Smooth muscle cell (in vitro differentiated cells): ENCODE measurements around the gene PDCD7. TPM values are rescaled to one million over a fixed set of nuclear protein-coding genes. Genes with fewer than 3 reads are reported as not detected.

Source experiments
- DNase-seq: peaks from one replicate; lab custom pipeline; 2025; ENCODE audit not compliant: unreplicated experiment; lab: John Stamatoyannopoulos, UW
- H2AFZ ChIP-seq: fragments of 200-600 bp; sonication (generic); 2 replicates; pipeline ENCODE4 v1.6.0; 2016; ENCODE audit warnings: antibody characterized with exemption, low read depth, mild to moderate bottlenecking
- H3F3A ChIP-seq: fragments of 200-600 bp; sonication (generic); 2 replicates; pipeline ENCODE4 v1.6.0; 2017; ENCODE audit warnings: antibody characterized with exemption, low read depth
- H3K27ac ChIP-seq: fragments of 200-600 bp; sonication (generic); 2 replicates; pipeline ENCODE4 v1.5.1; 2016; ENCODE audit warnings: low read depth, mild to moderate bottlenecking
- H3K27me3 ChIP-seq: fragments of 200-600 bp; sonication (generic); 2 replicates; pipeline ENCODE4 v1.6.1; 2016; ENCODE audit warnings: low read depth, mild to moderate bottlenecking
- H3K36me3 ChIP-seq: fragments of 200-600 bp; sonication (generic); 2 replicates; pipeline ENCODE4 v1.5.1; 2016; ENCODE audit warnings: low read depth
- H3K4me1 ChIP-seq: fragments of 200-600 bp; sonication (generic); 2 replicates; pipeline ENCODE4 v1.5.1; 2016; ENCODE audit warnings: low read depth
- H3K4me2 ChIP-seq: fragments of 200-600 bp; sonication (generic); 2 replicates; pipeline ENCODE4 v1.6.0; 2016; ENCODE audit warnings: mild to moderate bottlenecking
- H3K4me3 ChIP-seq: fragments of 200-600 bp; sonication (generic); 2 replicates; pipeline ENCODE4 v1.5.1; 2016; ENCODE audit warnings: mild to moderate bottlenecking
- H3K79me2 ChIP-seq: fragments of 200-600 bp; sonication (generic); 2 replicates; pipeline ENCODE4 v1.6.0; 2016; ENCODE audit warnings: low read depth, mild to moderate bottlenecking
- H3K9ac ChIP-seq: fragments of 200-600 bp; sonication (generic); 2 replicates; pipeline ENCODE4 v1.6.0; 2016; ENCODE audit warnings: low read depth
- H3K9me3 ChIP-seq: fragments of 200-600 bp; sonication (generic); replicated peaks from 2 replicates; pipeline ENCODE4 v1.5.1; 2016; ENCODE audit warnings: low read depth
- H4K20me1 ChIP-seq: fragments of 200-600 bp; sonication (generic); 2 replicates; pipeline ENCODE4 v1.6.0; 2016; ENCODE audit warnings: low read depth
- WGBS: methylation state at CpG from one replicate; pipeline ENCODE4 v1.1.7; 2016; ENCODE audit warnings: low lambda C conversion rate; 5-methylcytosine and 5-hydroxymethylcytosine counted together
- polyA plus RNA-seq: library from polyadenylated mRNA; unstranded; fragments of >200 nt; fragmentation: Nextera tagmentation; extraction: Ambion mirVana; gene quantifications from 2 replicates; pipeline ENCODE4 v1.2.1, GENCODE V29; 2016
- total RNA-seq: library from RNA; depleted of rRNA; stranded (reverse); fragments of >200 nt; gene quantifications from 2 replicates; pipeline ENCODE4 v1.2.3, GENCODE V29; 2014
- TF ChIP-seq, protein P1 (sequence below): fragments of 200-600 bp; sonication (generic); IDR thresholded peaks from 2 replicates; pipeline ENCODE4 v1.5.1; 2017; ENCODE audit warnings: borderline replicate concordance, mild to moderate bottlenecking, antibody characterized with exemption; ENCODE audit not compliant: insufficient read depth, poor library complexity, severe bottlenecking

PDCD7 gene
- total and polyA plus RNA-seq, 2 experiments from 2014 or later: 11.6 to 14.3 TPM

DNA sequence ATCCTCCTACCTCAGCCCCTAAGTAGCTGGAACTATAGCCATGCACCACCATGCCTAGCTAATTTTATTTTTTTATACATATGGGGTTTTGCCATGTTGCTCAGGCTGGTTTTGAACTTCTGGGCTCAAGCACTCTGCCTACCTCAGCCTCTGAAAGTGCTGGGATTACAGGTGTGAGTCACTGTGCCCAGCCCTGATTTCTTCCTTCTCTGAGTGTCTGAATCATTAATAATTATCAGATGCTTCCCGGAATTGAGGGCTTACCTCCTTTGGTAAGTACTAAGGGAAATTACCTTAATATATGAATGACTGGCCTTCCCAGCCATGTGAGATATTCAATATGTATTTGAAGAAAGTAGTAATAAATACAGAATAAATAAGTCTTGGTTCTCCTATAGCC is 44.3 kb upstream of the PDCD7 start:
- TF ChIP-seq, protein P1, sequence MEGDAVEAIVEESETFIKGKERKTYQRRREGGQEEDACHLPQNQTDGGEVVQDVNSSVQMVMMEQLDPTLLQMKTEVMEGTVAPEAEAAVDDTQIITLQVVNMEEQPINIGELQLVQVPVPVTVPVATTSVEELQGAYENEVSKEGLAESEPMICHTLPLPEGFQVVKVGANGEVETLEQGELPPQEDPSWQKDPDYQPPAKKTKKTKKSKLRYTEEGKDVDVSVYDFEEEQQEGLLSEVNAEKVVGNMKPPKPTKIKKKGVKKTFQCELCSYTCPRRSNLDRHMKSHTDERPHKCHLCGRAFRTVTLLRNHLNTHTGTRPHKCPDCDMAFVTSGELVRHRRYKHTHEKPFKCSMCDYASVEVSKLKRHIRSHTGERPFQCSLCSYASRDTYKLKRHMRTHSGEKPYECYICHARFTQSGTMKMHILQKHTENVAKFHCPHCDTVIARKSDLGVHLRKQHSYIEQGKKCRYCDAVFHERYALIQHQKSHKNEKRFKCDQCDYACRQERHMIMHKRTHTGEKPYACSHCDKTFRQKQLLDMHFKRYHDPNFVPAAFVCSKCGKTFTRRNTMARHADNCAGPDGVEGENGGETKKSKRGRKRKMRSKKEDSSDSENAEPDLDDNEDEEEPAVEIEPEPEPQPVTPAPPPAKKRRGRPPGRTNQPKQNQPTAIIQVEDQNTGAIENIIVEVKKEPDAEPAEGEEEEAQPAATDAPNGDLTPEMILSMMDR: no peak
- no peak overlapping the region for H2AFZ ChIP-seq
- H3K4me1 ChIP-seq: peaks cover 7% of the 10 kb centered on the region
- H3F3A ChIP-seq: peaks cover 3% of the 10 kb centered on the region
- peaks cover 63% of the 10 kb centered on the region for H3K79me2 ChIP-seq
- peak overlapping the region; percentile 59 for H3K27ac ChIP-seq
- peaks cover 77% of the 10 kb centered on the region for H4K20me1 ChIP-seq
- H3K36me3 ChIP-seq: peaks cover 21% of the 10 kb centered on the region
- 70% methylated on average over 1 of the region's 1 CpG for WGBS
- H3K4me2 ChIP-seq: no peak overlapping the region
- no peak overlapping the region for H3K9ac ChIP-seq
- no peak overlapping the region for H3K4me3 ChIP-seq
- H3K27me3 ChIP-seq: no peaks in the 10 kb centered on the region
- no peak for DNase-seq
- H3K9me3 ChIP-seq: no peaks in the 10 kb centered on the region

DNA sequence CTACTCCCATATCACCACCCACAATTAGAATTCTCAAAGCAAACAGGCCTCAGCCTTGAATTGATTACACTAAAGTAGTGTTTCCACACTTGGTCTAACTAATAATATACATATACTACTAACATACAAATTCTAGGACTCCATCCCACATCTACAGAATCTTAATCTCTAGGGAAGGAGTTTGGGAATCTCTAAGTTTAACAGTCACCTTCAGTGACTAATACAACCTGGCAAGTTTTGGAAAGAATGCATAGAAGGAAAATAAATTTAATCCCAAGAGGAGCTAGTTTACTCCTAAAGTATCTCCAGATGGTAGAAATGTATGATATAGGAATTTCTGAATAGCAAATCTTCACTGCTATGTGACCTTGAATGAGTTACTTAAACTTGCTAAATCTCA is 42.4 kb upstream of the PDCD7 start:
- no peak overlapping the region for H3K4me3 ChIP-seq
- DNase-seq: no peak
- no peak overlapping the region for H2AFZ ChIP-seq
- no peak overlapping the region for H3K9ac ChIP-seq
- no peak overlapping the region for H3K27ac ChIP-seq
- no peaks in the 10 kb centered on the region for H3K4me1 ChIP-seq
- peaks cover 3% of the 10 kb centered on the region for H3F3A ChIP-seq
- no peaks in the 10 kb centered on the region for H3K9me3 ChIP-seq
- peaks cover 44% of the 10 kb centered on the region for H3K79me2 ChIP-seq
- H3K4me2 ChIP-seq: no peak overlapping the region
- peaks cover 63% of the 10 kb centered on the region for H4K20me1 ChIP-seq
- no peaks in the 10 kb centered on the region for H3K27me3 ChIP-seq
- H3K36me3 ChIP-seq: peaks cover 21% of the 10 kb centered on the region
- TF ChIP-seq, protein P1: no peak

DNA sequence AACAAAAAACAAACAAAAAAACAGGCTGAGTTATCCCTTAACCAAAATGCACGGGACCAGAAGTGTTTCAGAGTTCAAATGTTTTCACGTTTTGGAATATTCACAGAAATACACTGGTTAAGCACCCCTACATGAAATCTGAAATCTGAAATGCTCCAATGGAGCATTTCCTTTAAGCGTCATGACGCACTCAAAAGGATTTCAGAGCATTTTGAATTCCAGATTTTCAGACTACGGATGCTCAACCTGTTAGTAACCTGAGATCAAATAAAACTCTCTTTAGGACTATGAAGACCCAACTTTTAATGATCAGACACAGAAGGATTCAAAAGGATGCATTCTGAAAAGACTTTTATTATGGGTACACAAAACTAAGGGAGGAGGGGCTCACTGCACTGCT is 41.9 kb upstream of the PDCD7 start:
- H3K9ac ChIP-seq: no peak overlapping the region
- no peaks in the 10 kb centered on the region for H3K9me3 ChIP-seq
- no peak for DNase-seq
- H3F3A ChIP-seq: peaks cover 3% of the 10 kb centered on the region
- H3K36me3 ChIP-seq: peaks cover 21% of the 10 kb centered on the region
- no peak overlapping the region for H3K27ac ChIP-seq
- no peak overlapping the region for H3K4me2 ChIP-seq
- H3K27me3 ChIP-seq: no peaks in the 10 kb centered on the region
- 96% methylated on average over 5 of the region's 5 CpGs for WGBS
- no peak overlapping the region for H3K4me3 ChIP-seq
- H3K79me2 ChIP-seq: peaks cover 39% of the 10 kb centered on the region
- H2AFZ ChIP-seq: no peak overlapping the region
- H3K4me1 ChIP-seq: no peaks in the 10 kb centered on the region
- TF ChIP-seq, protein P1: no peak
- peaks cover 57% of the 10 kb centered on the region for H4K20me1 ChIP-seq

DNA sequence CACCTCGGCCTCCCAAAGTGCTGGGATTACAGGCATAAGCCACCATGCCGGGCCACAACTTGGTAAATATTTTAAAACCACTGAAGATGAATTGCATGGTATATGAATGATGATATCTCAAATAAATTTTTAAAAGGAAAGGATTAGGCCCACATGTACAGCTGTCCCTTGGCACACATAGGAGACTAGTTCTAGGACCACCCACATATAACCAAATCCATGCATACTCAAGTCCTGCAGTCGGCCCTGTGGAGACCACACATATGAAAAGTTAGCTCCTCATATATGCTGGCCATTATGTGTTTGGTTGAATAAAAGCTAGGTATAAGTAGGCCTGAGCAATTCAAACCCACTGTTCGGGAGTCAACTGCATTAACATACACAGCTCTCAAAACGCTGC is 40.9 kb upstream of the PDCD7 start:
- H3K9me3 ChIP-seq: no peaks in the 10 kb centered on the region
- DNase-seq: no peak
- TF ChIP-seq, protein P1: no peak
- H4K20me1 ChIP-seq: peaks cover 54% of the 10 kb centered on the region
- no peaks in the 10 kb centered on the region for H3F3A ChIP-seq
- no peaks in the 10 kb centered on the region for H3K27me3 ChIP-seq
- no peak overlapping the region for H3K4me3 ChIP-seq
- no peak overlapping the region for H2AFZ ChIP-seq
- H3K9ac ChIP-seq: no peak overlapping the region
- H3K36me3 ChIP-seq: peaks cover 15% of the 10 kb centered on the region
- H3K79me2 ChIP-seq: peaks cover 29% of the 10 kb centered on the region
- no peak overlapping the region for H3K4me2 ChIP-seq
- H3K4me1 ChIP-seq: no peaks in the 10 kb centered on the region
- no peak overlapping the region for H3K27ac ChIP-seq
- WGBS: 95% methylated on average over 5 of the region's 5 CpGs
